Endothelial cell of umbilical vein (primary cell): ENCODE measurements around the gene PPFIA1. TPM values are rescaled to one million over a fixed set of nuclear protein-coding genes. Genes with fewer than 3 reads are reported as not detected.

ENCODE experiments used
- BruUV-seq: library from RNA; stranded (reverse); fragments of 400-500 nt; replicated peaks from 2 replicates; lab custom pipeline; 2021; lab: Mats Ljungman, UMichigan
- CTCF ChIA-PET: fragments of 300-600, 350-600 bp; sonication (Branson Sonifier 250); formaldehyde crosslinking; loops from one replicate; lab custom pipeline; 2021; ENCODE audit warnings: antibody characterized with exemption, inconsistent platforms; lab: Charles Lee
- POLR2A ChIA-PET: fragments of 300-600, 350-600 bp; sonication (Branson Sonifier 250); formaldehyde crosslinking; loops from one replicate; lab custom pipeline; 2021; ENCODE audit warnings: antibody characterized with exemption, inconsistent platforms; lab: Charles Lee
- DNase-seq: peaks from one replicate; pipeline ENCODE4 v3.0.0-alpha.2; 2011; ENCODE audit warnings: low read depth, low spot score
- FAIRE-seq: peaks from 2 replicates; lab custom pipeline; 2011; peaks lifted over from hg19 to GRCh38; lab: Jason Lieb, UNC
- H2AFZ ChIP-seq: 2 replicates; pipeline ENCODE4 v1.6.0; 2012; ENCODE audit warnings: low read depth, low read length, control low read depth, inconsistent platforms
- H3K27ac ChIP-seq: 2 replicates; pipeline ENCODE4 v1.5.1; 2011; ENCODE audit warnings: low read depth, mild to moderate bottlenecking, control low read depth, low read length, moderate library complexity; ENCODE audit not compliant: insufficient read depth
- H3K27me3 ChIP-seq, 2 experiments: 2 replicates each; pipeline versions ENCODE4 v1.6.0 to v1.6.1; 2011; ENCODE audit warnings: low read length in 2 of 2, mixed read lengths in 1 of 2; ENCODE audit not compliant: control insufficient read depth in 2 of 2, insufficient read depth in 2 of 2
- H3K36me3 ChIP-seq, 2 experiments: 2 replicates in 1 of 2; 3 replicates in 1 of 2; pipeline ENCODE4 v1.5.1; 2011; ENCODE audit warnings: low read length in 2 of 2, mild to moderate bottlenecking in 1 of 2, moderate library complexity in 1 of 2; ENCODE audit not compliant: control insufficient read depth in 2 of 2, insufficient read depth in 2 of 2; ENCODE audit errors: extremely low read depth in 1 of 2
- H3K4me1 ChIP-seq: 3 replicates; pipeline ENCODE4 v1.5.1; 2011; ENCODE audit warnings: mild to moderate bottlenecking, low read length; ENCODE audit not compliant: control insufficient read depth, insufficient read depth; ENCODE audit errors: extremely low read depth
- H3K4me2 ChIP-seq: 2 replicates; pipeline ENCODE4 v1.6.1; 2011; ENCODE audit warnings: low read length, control low read depth, mixed read lengths; ENCODE audit not compliant: insufficient read depth
- H3K4me3 ChIP-seq, 3 experiments: fragments of 200-600 bp in 1 of 3; sonication (generic), shearing (Covaris generic) in 1 of 3; replicated peaks in 1 of 3; 2 replicates each; pipeline ENCODE4 v1.5.1; 2011 to 2016; ENCODE audit warnings: control low read depth in 3 of 3, low read length in 3 of 3, mild to moderate bottlenecking in 2 of 3, inconsistent platforms in 1 of 3, low read depth in 1 of 3, moderate library complexity in 1 of 3; ENCODE audit not compliant: insufficient read depth in 1 of 3
- H3K79me2 ChIP-seq: 2 replicates; pipeline ENCODE4 v1.6.0; 2012; ENCODE audit warnings: low read length, inconsistent platforms; ENCODE audit not compliant: control insufficient read depth, insufficient read depth
- H3K9ac ChIP-seq: replicated peaks from 2 replicates; pipeline ENCODE3; 2011; ENCODE audit warnings: low read length, control low read depth; ENCODE audit not compliant: insufficient read depth; ENCODE audit errors: extremely low read depth
- H3K9me1 ChIP-seq: replicated peaks from 3 replicates; pipeline ENCODE4 v1.6.0; 2011; ENCODE audit warnings: mild to moderate bottlenecking, low read length; ENCODE audit not compliant: control insufficient read depth, insufficient read depth; ENCODE audit errors: extremely low read depth
- H3K9me3 ChIP-seq: replicated peaks from 2 replicates; pipeline ENCODE4 v1.5.1; 2012; ENCODE audit warnings: low read length, inconsistent platforms; ENCODE audit not compliant: control insufficient read depth, insufficient read depth
- H4K20me1 ChIP-seq: replicated peaks from 2 replicates; pipeline ENCODE3; 2011; ENCODE audit warnings: mild to moderate bottlenecking, low read length; ENCODE audit not compliant: control insufficient read depth, insufficient read depth; ENCODE audit errors: extremely low read depth
- EZH2 ChIP-seq: IDR thresholded peaks from 2 replicates; pipeline ENCODE4 v1.6.1; 2012; ENCODE audit warnings: borderline replicate concordance, low read depth, mild to moderate bottlenecking, moderate library complexity, low read length, inconsistent platforms; ENCODE audit not compliant: severe bottlenecking
- FOS ChIP-seq: IDR thresholded peaks from 2 replicates; pipeline ENCODE4 v1.6.1; 2011; ENCODE audit warnings: mild to moderate bottlenecking, low read length, moderate library complexity, borderline replicate concordance; ENCODE audit not compliant: insufficient read depth
- GATA2 ChIP-seq: IDR thresholded peaks from 2 replicates; pipeline ENCODE4 v1.7.0; 2011; ENCODE audit warnings: low read depth, mild to moderate bottlenecking, moderate library complexity, mixed read lengths, low read length; ENCODE audit not compliant: insufficient read length, insufficient read depth
- JUN ChIP-seq: IDR thresholded peaks from 2 replicates; pipeline ENCODE4 v1.6.1; 2011; ENCODE audit warnings: borderline replicate concordance, low read depth; ENCODE audit not compliant: insufficient read length, insufficient read depth
- MAX ChIP-seq: IDR thresholded peaks from 2 replicates; pipeline ENCODE4 v1.6.1; 2011; ENCODE audit not compliant: insufficient read depth, insufficient read length
- MYC ChIP-seq: IDR thresholded peaks from one replicate; pipeline ENCODE4 v1.6.1; 2011; ENCODE audit warnings: mild to moderate bottlenecking, low read depth, low read length
- POLR2A ChIP-seq: IDR thresholded peaks from 2 replicates; pipeline ENCODE4 v1.6.1; 2012; ENCODE audit warnings: low read depth, mild to moderate bottlenecking, control low read depth, low read length
- POLR2AphosphoS5 ChIP-seq: IDR thresholded peaks from 2 replicates; pipeline ENCODE4 v1.6.1; 2012; ENCODE audit warnings: low read depth, mild to moderate bottlenecking, control low read depth, low read length, moderate library complexity; ENCODE audit not compliant: insufficient read depth
- dilution Hi-C: fragments of 300-500 bp; cut with MboI; formaldehyde crosslinking; loops from one replicate; pipeline ENCODE4 v1.15.0; 2019; ENCODE audit warnings: low sequenced_read_pairs; ENCODE audit not compliant: extremely low pct_ligation_motif_present
- intact Hi-C: fragments of 100-400 bp; cut with micrococcal nuclease; formaldehyde crosslinking; loops from one replicate; pipeline ENCODE4 v1.10.0; 2022
- polyA plus RNA-seq, 4 experiments: library from polyadenylated mRNA; depleted of rRNA in 3 of 4; stranded (reverse) in 3 of 4; unstranded in 1 of 4; fragments of >200 nt; gene quantifications; 2 replicates each; pipeline versions ENCODE4 v1.2.1 to v1.2.3, GENCODE V29; 2011 to 2012; ENCODE audit warnings: missing spikeins in 1 of 4
- total RNA-seq: library from RNA; stranded (reverse); gene quantifications from 2 replicates; pipeline ENCODE4 v1.2.3, GENCODE V29; 2021
- TF ChIP-seq, protein P1 (sequence below), 2 donors: IDR thresholded peaks; 1 replicate in 1 of 2; 2 replicates in 1 of 2; pipeline ENCODE4 v1.5.1; 2011; ENCODE audit warnings: low read length in 2 of 2, mild to moderate bottlenecking in 2 of 2, moderate library complexity in 2 of 2, control low read depth in 1 of 2, inconsistent platforms in 1 of 2, low read depth in 1 of 2; ENCODE audit not compliant: insufficient read depth in 1 of 2; ENCODE audit errors: extremely low read depth in 1 of 2

The PPFIA1 gene
- total and polyA plus RNA-seq, 2 donors (not counting 3 experiments of a cell fraction or from before 2014, with no cell fraction given) = 44.3 to 60.9 TPM

DNA sequence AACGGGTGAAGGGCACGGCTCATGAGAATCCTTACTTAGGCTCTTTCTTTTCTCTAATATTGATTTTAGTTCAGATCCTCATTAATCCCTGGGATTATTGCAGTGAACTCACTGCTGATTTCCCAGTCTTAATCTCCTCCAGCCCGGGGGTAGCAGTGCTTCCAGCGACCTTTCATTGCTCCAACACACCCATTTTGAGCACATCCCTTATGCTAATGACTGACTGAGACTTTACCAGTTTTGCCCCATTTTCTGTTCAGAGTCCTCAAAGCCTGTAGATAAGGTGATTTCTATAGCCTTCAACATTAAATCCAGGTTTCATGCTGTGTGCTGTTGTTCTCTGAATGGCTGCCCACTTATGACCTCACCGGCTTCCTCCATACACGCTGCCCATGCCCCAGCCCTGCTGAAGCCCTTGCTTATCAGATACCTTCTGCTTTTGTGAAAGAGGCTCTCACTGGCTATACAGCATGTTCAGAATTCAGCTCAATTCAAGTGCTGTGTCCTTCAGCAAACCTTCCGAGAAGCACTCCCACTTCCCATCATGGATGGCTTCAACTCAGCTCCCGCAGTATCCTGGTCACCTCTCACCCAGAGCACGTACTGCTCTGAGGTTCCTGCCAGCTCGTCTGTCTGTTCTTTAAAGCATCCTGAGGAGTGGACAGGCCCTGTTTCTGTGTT lies 49.0 kb downstream of the PPFIA1 start:
- H3K4me3 ChIP-seq = no peak overlapping the region
- ChIA-PET POLR2A (no interaction called here), CTCF (no interaction called here)
- no peaks in the 10 kb centered on the region for H4K20me1 ChIP-seq
- no peaks in the 10 kb centered on the region for H3K27me3 ChIP-seq
- intact Hi-C loops = no loop called here
- no peak overlapping the region for H2AFZ ChIP-seq
- H3K4me1 ChIP-seq = peaks cover 3% of the 10 kb centered on the region
- dilution Hi-C loops = no loop called here
- FAIRE-seq (no peak), DNase-seq (peak; percentile 57)
- TF ChIP-seq FOS = no peak
- TF ChIP-seq EZH2 = no peak
- no peak for TF ChIP-seq POLR2A
- no peak for TF ChIP-seq MAX
- TF ChIP-seq JUN = no peak
- TF ChIP-seq MYC = no peak
- no peak for TF ChIP-seq POLR2AphosphoS5
- no peak for TF ChIP-seq GATA2
- TF ChIP-seq, protein P1, sequence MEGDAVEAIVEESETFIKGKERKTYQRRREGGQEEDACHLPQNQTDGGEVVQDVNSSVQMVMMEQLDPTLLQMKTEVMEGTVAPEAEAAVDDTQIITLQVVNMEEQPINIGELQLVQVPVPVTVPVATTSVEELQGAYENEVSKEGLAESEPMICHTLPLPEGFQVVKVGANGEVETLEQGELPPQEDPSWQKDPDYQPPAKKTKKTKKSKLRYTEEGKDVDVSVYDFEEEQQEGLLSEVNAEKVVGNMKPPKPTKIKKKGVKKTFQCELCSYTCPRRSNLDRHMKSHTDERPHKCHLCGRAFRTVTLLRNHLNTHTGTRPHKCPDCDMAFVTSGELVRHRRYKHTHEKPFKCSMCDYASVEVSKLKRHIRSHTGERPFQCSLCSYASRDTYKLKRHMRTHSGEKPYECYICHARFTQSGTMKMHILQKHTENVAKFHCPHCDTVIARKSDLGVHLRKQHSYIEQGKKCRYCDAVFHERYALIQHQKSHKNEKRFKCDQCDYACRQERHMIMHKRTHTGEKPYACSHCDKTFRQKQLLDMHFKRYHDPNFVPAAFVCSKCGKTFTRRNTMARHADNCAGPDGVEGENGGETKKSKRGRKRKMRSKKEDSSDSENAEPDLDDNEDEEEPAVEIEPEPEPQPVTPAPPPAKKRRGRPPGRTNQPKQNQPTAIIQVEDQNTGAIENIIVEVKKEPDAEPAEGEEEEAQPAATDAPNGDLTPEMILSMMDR (IDR thresholded peaks at IDR 0.05; ENCODE audit: extremely low read depth in 1 of 2, insufficient read depth in 1 of 2, low read depth in 1 of 2, low read length in 2 of 2) = no peak
- H3K36me3 ChIP-seq = peaks cover 2 to 3% of the 10 kb centered on the region in 2 experiments
- no peaks in the 10 kb centered on the region for H3K9me3 ChIP-seq
- H3K9me1 ChIP-seq = no peaks in the 10 kb centered on the region
- no peak overlapping the region for H3K27ac ChIP-seq
- peaks cover 10% of the 10 kb centered on the region for H3K79me2 ChIP-seq
- no TSS peak for BruUV-seq
- no peak overlapping the region for H3K9ac ChIP-seq
- H3K4me2 ChIP-seq = no peak overlapping the region
